ENCODE data around the gene TTC34.

The TTC34 gene

GRCh38 chr1:2786329-2787162 lies 14.9 kb downstream of the TTC34 start:
- no peak overlapping the region for H3K4me3 ChIP-seq (replicated peaks; ENCODE audit: low read depth, low read length)
- H3K36me3 ChIP-seq (ENCODE audit: control insufficient read depth, insufficient read depth, low read length), result no peaks in the 10 kb centered on the region
- TF ChIP-seq CTCF (IDR thresholded peaks at IDR 0.05; ENCODE audit: insufficient read depth, low read length, poor library complexity, severe bottlenecking), result peak; percentile 65
- peak; percentile 20 for DNase-seq (ENCODE audit: extremely low read depth, insufficient read length)
- no peaks in the 10 kb centered on the region for H3K27me3 ChIP-seq (replicated peaks; ENCODE audit: control insufficient read depth, insufficient read depth, low read length)

DNA sequence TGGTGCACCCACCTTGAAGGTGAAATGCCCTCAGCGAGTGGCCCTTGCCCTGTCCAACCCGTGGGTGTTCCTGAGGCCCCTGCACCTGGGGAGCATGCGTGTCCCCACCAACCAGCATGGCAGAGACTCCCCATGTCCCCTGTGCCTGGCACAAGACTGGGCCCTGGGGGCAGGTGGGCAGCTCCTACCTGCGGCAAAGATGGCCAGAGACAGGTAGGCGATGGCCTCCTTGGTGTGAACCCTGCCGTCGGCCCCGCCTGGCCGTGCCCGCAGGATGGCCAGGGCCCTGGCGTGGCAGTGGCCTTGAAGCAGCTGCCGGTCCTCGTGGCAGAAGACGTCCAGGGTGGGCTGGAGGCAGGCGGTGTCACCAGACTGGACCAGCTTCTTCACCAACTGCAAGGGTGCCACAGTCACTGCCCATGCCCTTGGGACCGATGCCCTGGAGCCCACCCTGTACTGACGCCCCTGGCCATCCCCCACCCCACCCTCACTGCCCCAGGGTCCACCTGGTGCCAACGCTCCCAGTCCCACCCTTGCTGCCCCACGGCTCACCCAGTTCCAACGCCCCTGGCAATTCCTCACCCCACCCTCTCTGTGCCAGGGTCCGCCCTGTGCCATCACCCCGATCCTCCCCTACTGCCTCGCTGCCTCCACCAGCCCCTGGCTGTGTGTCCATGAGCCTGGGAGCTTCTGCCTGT lies 15.7 kb downstream of the TTC34 start:
- peak; percentile 3 for DNase-seq (ENCODE audit: extremely low read depth, insufficient read length)
- no peak for TF ChIP-seq CTCF (IDR thresholded peaks at IDR 0.05; ENCODE audit: insufficient read depth, low read length, poor library complexity, severe bottlenecking)
- Histone ChIP-seq H3K4me3 (replicated peaks; ENCODE audit: low read depth, low read length) (no peak overlapping the region), H3K36me3 (ENCODE audit: control insufficient read depth, insufficient read depth, low read length) (no peaks in the 10 kb centered on the region), H3K27me3 (replicated peaks; ENCODE audit: control insufficient read depth, insufficient read depth, low read length) (no peaks in the 10 kb centered on the region)

DNA sequence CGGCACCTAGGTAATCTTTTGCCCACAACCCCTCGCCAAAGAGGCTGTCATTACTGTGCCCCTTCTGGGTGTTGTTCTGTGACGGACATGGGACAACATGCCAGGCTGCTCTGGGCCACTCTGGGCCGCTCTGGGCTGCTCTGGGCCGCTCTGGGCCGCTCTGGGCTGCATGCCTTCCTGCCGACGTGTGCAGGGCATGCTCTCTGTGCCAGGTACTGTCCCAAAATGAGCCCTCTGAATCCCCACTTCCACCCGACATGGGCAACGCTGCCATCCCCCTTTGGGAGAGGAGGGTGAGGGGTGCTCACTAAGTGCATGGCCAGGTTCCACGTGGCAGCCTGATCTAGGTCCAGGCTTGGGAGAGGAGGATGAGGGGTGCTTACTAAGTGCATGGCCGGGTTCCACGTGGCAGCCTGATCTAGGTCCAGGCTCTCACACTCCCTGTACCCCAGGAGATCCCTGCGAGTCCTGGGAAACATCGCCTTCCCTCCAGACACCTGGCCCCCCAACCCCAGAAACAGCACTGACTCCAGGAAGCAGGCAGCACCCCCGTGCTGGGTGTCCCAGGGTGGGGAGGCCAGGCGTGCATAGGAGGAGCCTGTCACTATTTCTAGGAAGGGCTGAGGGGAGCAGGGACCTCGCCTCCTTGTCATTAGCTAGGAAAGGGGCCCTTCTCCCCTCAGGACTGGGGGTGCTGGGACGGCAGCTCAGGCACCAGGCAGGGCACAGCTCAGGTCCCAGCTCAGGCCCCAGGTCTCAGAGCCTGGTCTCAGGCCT lies 16.5 kb downstream of the TTC34 start:
- H3K36me3 ChIP-seq (ENCODE audit: control insufficient read depth, insufficient read depth, low read length), result no peaks in the 10 kb centered on the region
- TF ChIP-seq CTCF (IDR thresholded peaks at IDR 0.05; ENCODE audit: insufficient read depth, low read length, poor library complexity, severe bottlenecking), result no peak
- no peak overlapping the region for H3K4me3 ChIP-seq (replicated peaks; ENCODE audit: low read depth, low read length)
- DNase-seq (ENCODE audit: extremely low read depth, insufficient read length), result no peak
- H3K27me3 ChIP-seq (replicated peaks; ENCODE audit: control insufficient read depth, insufficient read depth, low read length), result no peaks in the 10 kb centered on the region

- Histone ChIP-seq H3K4me3 (replicated peaks; ENCODE audit: low read depth, low read length) (no peak overlapping the region), H3K27me3 (replicated peaks; ENCODE audit: control insufficient read depth, insufficient read depth, low read length) (no peaks in the 10 kb centered on the region), H3K36me3 (ENCODE audit: control insufficient read depth, insufficient read depth, low read length) (no peaks in the 10 kb centered on the region)
- no peak for TF ChIP-seq CTCF (IDR thresholded peaks at IDR 0.05; ENCODE audit: insufficient read depth, low read length, poor library complexity, severe bottlenecking)
- no peak for DNase-seq (ENCODE audit: extremely low read depth, insufficient read length)
These were observed 17.8 kb downstream of the TTC34 start for GRCh38 chr1:2783435-2784397.

- H3K27me3 ChIP-seq (replicated peaks; ENCODE audit: control insufficient read depth, insufficient read depth, low read length), result no peaks in the 10 kb centered on the region
- no peak overlapping the region for H3K4me3 ChIP-seq (replicated peaks; ENCODE audit: low read depth, low read length)
- DNase-seq (ENCODE audit: extremely low read depth, insufficient read length), result no peak
- TF ChIP-seq CTCF (IDR thresholded peaks at IDR 0.05; ENCODE audit: insufficient read depth, low read length, poor library complexity, severe bottlenecking), result no peak
- H3K36me3 ChIP-seq (ENCODE audit: control insufficient read depth, insufficient read depth, low read length), result no peaks in the 10 kb centered on the region
These were observed 18.4 kb downstream of the TTC34 start for GRCh38 chr1:2783069-2783434.

Measured in GM06990 (cell line).